Stimulated activated naive CD8-positive, alpha-beta T cell treated with anti-CD3 and anti-CD28 coated beads, Interleukin-15, Interleukin-2, amounts not matched to agents 100 ng/mL and 50 ng/mL, for 24 hours (primary cell): ENCODE results near the gene RAC2.

Experiments
- H3K27ac Mint-ChIP-seq: one replicate; pipeline ENCODE4 v1.8.0; 2021; ENCODE audit warnings: mild to moderate bottlenecking, mixed read lengths
- H3K27me3 Mint-ChIP-seq: one replicate; pipeline ENCODE4 v1.8.0; 2021; ENCODE audit warnings: mixed read lengths
- H3K36me3 Mint-ChIP-seq: one replicate; pipeline ENCODE4 v1.8.0; 2021; ENCODE audit warnings: low read depth, mixed read lengths
- H3K4me1 Mint-ChIP-seq: one replicate; pipeline ENCODE4 v1.8.0; 2021; ENCODE audit warnings: low read depth, mixed read lengths
- H3K4me3 Mint-ChIP-seq: one replicate; pipeline ENCODE4 v1.8.0; 2021; ENCODE audit warnings: mild to moderate bottlenecking, mixed read lengths
- H3K9me3 Mint-ChIP-seq: one replicate; pipeline ENCODE4 v1.8.0; 2021; ENCODE audit warnings: mixed read lengths

Gene RAC2

GRCh38 chr22:37244114-37244921, at the start of gene RAC2:
RAC2 (minus strand) TSS chr22:37244269; CDS start chr22:37244148, 121 bp downstream.
- Mint-ChIP-seq H3K9me3 (no peaks in the 10 kb centered on the region), H3K4me1 (peaks cover 49% of the 10 kb centered on the region), H3K36me3 (peaks cover 27% of the 10 kb centered on the region), H3K27me3 (no peaks in the 10 kb centered on the region), H3K27ac (peak within 1 kb of the TSS; percentile 94), H3K4me3 (peak within 1 kb of the TSS; percentile 95)

- Mint-ChIP-seq H3K36me3 (peaks cover 41% of the 10 kb centered on the region), H3K27ac (no peak overlapping the region), H3K4me1 (peaks cover 64% of the 10 kb centered on the region), H3K9me3 (peaks cover 4% of the 10 kb centered on the region), H3K27me3 (no peaks in the 10 kb centered on the region), H3K4me3 (no peak overlapping the region)
Observed at GRCh38 chr22:37293172-37293571, 49.1 kb upstream of the RAC2 start.

GRCh38 chr22:37292641-37293040, 48.6 kb upstream of the RAC2 start:
- Mint-ChIP-seq H3K27ac (no peak overlapping the region), H3K36me3 (peaks cover 37% of the 10 kb centered on the region)

GRCh38 chr22:37291559-37292298, 47.7 kb upstream of the RAC2 start:
- no peak overlapping the region for H3K4me3 Mint-ChIP-seq
- H3K9me3 Mint-ChIP-seq: peaks cover 4% of the 10 kb centered on the region
- peaks cover 70% of the 10 kb centered on the region for H3K4me1 Mint-ChIP-seq
- no peaks in the 10 kb centered on the region for H3K27me3 Mint-ChIP-seq
- peaks cover 36% of the 10 kb centered on the region for H3K36me3 Mint-ChIP-seq
- H3K27ac Mint-ChIP-seq: peak overlapping the region; percentile 67

More at GRCh38 chr22:37292641-37293040, 48.6 kb upstream of the RAC2 start:
- Mint-ChIP-seq H3K9me3 (peaks cover 4% of the 10 kb centered on the region), H3K4me1 (peaks cover 63% of the 10 kb centered on the region), H3K4me3 (no peak overlapping the region), H3K27me3 (no peaks in the 10 kb centered on the region)

GRCh38 chr22:37290737-37291136, 46.7 kb upstream of the RAC2 start:
- Mint-ChIP-seq H3K27ac (no peak overlapping the region), H3K27me3 (no peaks in the 10 kb centered on the region), H3K36me3 (peaks cover 34% of the 10 kb centered on the region), H3K4me3 (no peak overlapping the region), H3K9me3 (peaks cover 4% of the 10 kb centered on the region), H3K4me1 (peaks cover 76% of the 10 kb centered on the region)

- H3K9me3 Mint-ChIP-seq: peaks cover 4% of the 10 kb centered on the region
- H3K27me3 Mint-ChIP-seq: no peaks in the 10 kb centered on the region
- peaks cover 34% of the 10 kb centered on the region for H3K36me3 Mint-ChIP-seq
- no peak overlapping the region for H3K4me3 Mint-ChIP-seq
- H3K27ac Mint-ChIP-seq: peak overlapping the region; percentile 22
- peaks cover 78% of the 10 kb centered on the region for H3K4me1 Mint-ChIP-seq
Observed at GRCh38 chr22:37289156-37289735, 45.2 kb upstream of the RAC2 start.

GRCh38 chr22:37288521-37288920, 44.5 kb upstream of the RAC2 start:
- Mint-ChIP-seq H3K4me1 (peaks cover 83% of the 10 kb centered on the region), H3K36me3 (peaks cover 34% of the 10 kb centered on the region), H3K9me3 (peaks cover 4% of the 10 kb centered on the region), H3K4me3 (no peak overlapping the region), H3K27ac (no peak overlapping the region), H3K27me3 (no peaks in the 10 kb centered on the region)

GRCh38 chr22:37287550-37287951, 43.5 kb upstream of the RAC2 start:
- peaks cover 89% of the 10 kb centered on the region for H3K4me1 Mint-ChIP-seq
- H3K27me3 Mint-ChIP-seq: no peaks in the 10 kb centered on the region
- peaks cover 4% of the 10 kb centered on the region for H3K9me3 Mint-ChIP-seq
- peaks cover 34% of the 10 kb centered on the region for H3K36me3 Mint-ChIP-seq
- H3K4me3 Mint-ChIP-seq: no peak overlapping the region
- H3K27ac Mint-ChIP-seq: no peak overlapping the region

GRCh38 chr22:37285937-37286336, 41.9 kb upstream of the RAC2 start:
- Mint-ChIP-seq H3K4me3 (no peak overlapping the region), H3K36me3 (peaks cover 19% of the 10 kb centered on the region), H3K9me3 (no peaks in the 10 kb centered on the region), H3K4me1 (peaks cover 92% of the 10 kb centered on the region), H3K27me3 (no peaks in the 10 kb centered on the region), H3K27ac (no peak overlapping the region)

- Mint-ChIP-seq H3K9me3 (no peaks in the 10 kb centered on the region), H3K4me3 (peak overlapping the region; percentile 91), H3K36me3 (peaks cover 14% of the 10 kb centered on the region), H3K4me1 (peaks cover 88% of the 10 kb centered on the region), H3K27me3 (no peaks in the 10 kb centered on the region), H3K27ac (peak overlapping the region; percentile 96)
Observed at GRCh38 chr22:37284805-37285355, 40.8 kb upstream of the RAC2 start.

- Mint-ChIP-seq H3K4me1 (peaks cover 88% of the 10 kb centered on the region), H3K9me3 (no peaks in the 10 kb centered on the region), H3K4me3 (peak overlapping the region; percentile 91), H3K27ac (peak overlapping the region; percentile 96), H3K27me3 (no peaks in the 10 kb centered on the region), H3K36me3 (peaks cover 10% of the 10 kb centered on the region)
Observed at GRCh38 chr22:37284126-37284804, 40.2 kb upstream of the RAC2 start.

- Mint-ChIP-seq H3K4me3 (peak overlapping the region; percentile 91), H3K4me1 (peaks cover 88% of the 10 kb centered on the region), H3K27ac (peak overlapping the region; percentile 99), H3K27me3 (no peaks in the 10 kb centered on the region), H3K36me3 (peaks cover 7% of the 10 kb centered on the region), H3K9me3 (no peaks in the 10 kb centered on the region)
Observed at GRCh38 chr22:37283393-37283937, 39.4 kb upstream of the RAC2 start.

GRCh38 chr22:37282385-37282677, 38.3 kb upstream of the RAC2 start, which contains the start of gene CYTH4:
CYTH4 (plus strand) TSS chr22:37282508; CDS start chr22:37282570, 62 bp downstream.
- H3K4me1 Mint-ChIP-seq: peaks cover 82% of the 10 kb centered on the region
- peak within 1 kb of the TSS; percentile 91 for H3K4me3 Mint-ChIP-seq
- no peaks in the 10 kb centered on the region for H3K27me3 Mint-ChIP-seq
- peak within 1 kb of the TSS; percentile 99 for H3K27ac Mint-ChIP-seq
- no peaks in the 10 kb centered on the region for H3K9me3 Mint-ChIP-seq
- peaks cover 3% of the 10 kb centered on the region for H3K36me3 Mint-ChIP-seq

- Mint-ChIP-seq H3K4me1 (peaks cover 79% of the 10 kb centered on the region), H3K27me3 (no peaks in the 10 kb centered on the region), H3K9me3 (no peaks in the 10 kb centered on the region), H3K4me3 (peak overlapping the region; percentile 91), H3K27ac (peak overlapping the region; percentile 99), H3K36me3 (peaks cover 3% of the 10 kb centered on the region)
Observed at GRCh38 chr22:37281646-37282384, 37.7 kb upstream of the RAC2 start.
